Renal cortex interstitium (tissue), 11 donors: ENCODE results near the gene MZT2B. TPM values are rescaled to one million over a fixed set of nuclear protein-coding genes. Genes with fewer than 3 reads are reported as not detected.
"Not testable (repeated sequence)": the region's sequence is repeated elsewhere in the genome, so short reads cannot be mapped to it uniquely, and the experiment has no call there.

ENCODE experiments used
- DNase-seq, 11 donors: peaks; one replicate each; pipeline ENCODE4 v3.0.0-alpha.2; 2013; ENCODE audit warnings: low read depth in 9 of 11, low spot score in 4 of 11; ENCODE audit errors: extremely low read depth in 1 of 11
- polyA plus RNA-seq, 3 donors: library from polyadenylated mRNA; unstranded; fragments of 120-200 nt; gene quantifications; one replicate each; pipeline ENCODE4 v1.2.1, GENCODE V29; 2013; ENCODE audit not compliant: insufficient read length in 3 of 3

The MZT2B gene
- polyA plus RNA-seq, 3 donors, result 64.8 to 166 (median 158) TPM

- no peak for DNase-seq
Measured at GRCh38 chr2:130187268-130187667, 5.2 kb downstream of the MZT2B start.

DNA sequence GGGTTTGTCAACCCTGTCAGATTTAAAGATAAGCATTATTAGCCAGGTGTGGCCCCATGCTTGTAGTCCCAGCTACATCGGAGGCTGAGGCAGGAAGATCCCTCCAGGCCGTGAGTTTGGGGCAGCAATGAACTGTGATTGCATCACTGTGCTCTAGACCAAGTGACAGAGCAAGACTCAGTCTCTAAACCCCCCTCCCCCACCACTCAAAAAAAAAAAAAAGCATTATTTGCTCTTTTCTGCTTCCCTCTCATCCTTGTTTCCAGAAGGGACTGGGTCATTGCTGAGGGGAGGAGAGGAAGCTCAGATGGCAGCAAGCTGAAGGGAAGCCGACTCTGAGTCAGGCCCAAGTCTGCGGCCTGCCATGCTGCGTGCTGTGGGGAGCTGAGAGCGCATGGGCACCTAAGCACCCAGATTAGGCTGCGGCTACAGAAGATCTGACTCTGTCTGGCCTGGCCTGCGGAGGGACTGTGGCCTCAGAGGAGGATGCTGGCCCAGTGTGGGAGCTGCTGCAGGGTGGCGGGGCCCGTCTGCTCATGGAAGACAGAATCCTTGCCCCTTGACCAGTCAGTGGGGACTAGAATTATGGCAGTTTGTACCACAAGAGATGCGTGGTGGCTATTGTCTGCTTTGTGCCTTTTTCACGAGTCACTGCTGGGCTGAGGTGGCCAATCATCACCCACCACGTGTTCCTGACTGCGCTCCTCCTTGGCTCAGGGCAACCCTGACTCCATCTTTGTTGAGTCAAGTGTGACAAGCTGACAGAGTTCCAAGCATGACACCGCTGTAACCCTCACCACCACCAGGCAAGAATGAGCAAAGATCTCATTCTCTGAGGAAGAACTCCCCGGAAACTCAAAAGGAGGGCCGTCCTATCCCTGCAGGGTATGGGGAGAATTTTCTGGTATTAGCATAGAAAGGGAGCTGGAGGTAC is 6.1 kb downstream of the MZT2B start:
- not testable (repeated sequence) for DNase-seq

GRCh38 chr2:130188958-130189357 is 6.9 kb downstream of the MZT2B start:
- DNase-seq, result not testable (repeated sequence)

DNA sequence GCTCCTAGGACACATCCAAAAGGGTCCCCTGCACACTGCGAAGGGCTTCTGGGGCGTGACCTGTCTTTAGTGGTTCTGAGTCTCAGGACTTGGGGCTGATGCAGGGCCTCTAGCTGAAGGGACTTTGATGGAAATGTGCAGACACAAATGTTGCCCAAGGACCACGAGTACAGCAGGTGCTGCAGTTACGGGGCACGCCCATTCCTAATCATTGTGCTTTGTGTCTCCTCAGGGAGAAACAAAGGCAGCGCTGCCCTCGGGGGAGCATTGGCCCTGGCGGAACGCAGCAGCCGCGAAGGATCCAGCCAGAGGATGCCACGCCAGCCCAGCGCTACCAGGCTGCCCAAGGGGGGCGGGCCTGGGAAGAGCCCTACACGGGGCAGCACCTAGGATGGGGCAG is 8.2 kb downstream of the MZT2B start:
- DNase-seq, result no peak

DNA sequence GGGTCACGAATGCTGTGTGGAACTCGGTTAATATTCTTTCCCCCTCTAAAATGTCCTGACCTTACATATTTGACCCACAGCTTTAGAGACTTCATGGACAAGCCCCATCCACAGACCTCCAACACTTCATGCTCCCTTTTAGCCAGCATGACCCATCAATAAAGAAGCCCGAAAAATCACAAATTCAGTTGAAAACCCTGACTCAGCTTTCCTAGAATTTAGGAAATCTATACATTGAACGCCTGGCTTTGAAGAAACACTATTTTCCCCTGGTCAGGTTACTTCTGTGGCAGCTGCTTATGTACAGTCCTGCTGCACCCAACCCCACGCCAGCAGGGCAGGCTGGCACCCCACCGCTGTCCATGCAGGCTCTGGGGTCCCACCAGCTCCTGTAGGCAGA is 9.3 kb downstream of the MZT2B start:
- not testable (repeated sequence) for DNase-seq

GRCh38 chr2:130192451-130192850 is 10.4 kb downstream of the MZT2B start:
- not testable (repeated sequence) for DNase-seq

DNA sequence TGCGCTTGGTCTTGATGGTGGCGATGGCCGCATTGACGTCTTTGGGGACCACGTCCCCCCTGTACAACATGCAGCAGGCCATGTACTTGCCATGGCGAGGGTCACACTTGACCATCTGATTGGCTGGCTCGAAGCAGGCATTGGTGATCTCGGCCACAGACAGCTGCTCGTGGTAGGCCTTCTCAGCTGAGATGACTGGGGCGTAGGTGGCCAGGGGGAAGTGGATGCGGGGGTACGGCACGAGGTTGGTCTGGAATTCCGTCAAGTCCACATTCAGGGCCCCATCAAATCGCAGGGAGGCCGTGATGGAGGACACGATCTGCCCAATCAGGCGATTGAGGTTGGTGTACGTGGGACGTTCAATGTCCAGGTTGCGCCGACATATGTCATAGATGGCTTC is 11.8 kb downstream of the MZT2B start:
- not testable (repeated sequence) for DNase-seq

GRCh38 chr2:130195089-130195635 is 13.1 kb downstream of the MZT2B start:
- not testable (repeated sequence) for DNase-seq

- DNase-seq, result not testable (repeated sequence)
Measured at GRCh38 chr2:130196052-130196451, 14.0 kb downstream of the MZT2B start.

DNA sequence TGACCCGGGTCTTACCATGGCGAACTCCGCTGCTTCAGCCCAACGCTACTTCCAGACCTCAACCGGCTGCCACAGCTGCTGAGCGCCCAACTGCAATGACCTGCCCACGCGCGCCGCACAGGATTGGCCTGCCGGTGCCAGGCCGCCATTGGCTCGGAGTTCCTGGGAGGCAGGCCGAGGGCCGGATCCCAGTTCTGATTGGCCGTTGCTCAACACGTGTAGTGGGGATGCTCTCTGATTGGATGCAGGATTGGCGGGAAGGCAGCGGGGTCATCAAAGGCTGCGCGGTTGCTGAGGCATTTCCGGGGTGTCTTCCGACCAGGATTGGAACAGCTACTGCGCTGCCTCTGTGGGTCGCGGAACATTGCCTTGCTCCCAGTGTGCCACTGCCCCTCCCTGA is 16.3 kb downstream of the MZT2B start, which contains the start of gene TUBA3E:
Gene TUBA3E, minus strand, starts transcription at position 97 of the 400 bp plus-strand sequence. Its CDS starts 79 bp downstream, at position 18.
- no peak for DNase-seq

GRCh38 chr2:130202518-130202917 is 20.5 kb downstream of the MZT2B start:
- not testable (repeated sequence) for DNase-seq

- not testable (repeated sequence) for DNase-seq
Measured at GRCh38 chr2:130203150-130203549, 21.1 kb downstream of the MZT2B start.

DNA sequence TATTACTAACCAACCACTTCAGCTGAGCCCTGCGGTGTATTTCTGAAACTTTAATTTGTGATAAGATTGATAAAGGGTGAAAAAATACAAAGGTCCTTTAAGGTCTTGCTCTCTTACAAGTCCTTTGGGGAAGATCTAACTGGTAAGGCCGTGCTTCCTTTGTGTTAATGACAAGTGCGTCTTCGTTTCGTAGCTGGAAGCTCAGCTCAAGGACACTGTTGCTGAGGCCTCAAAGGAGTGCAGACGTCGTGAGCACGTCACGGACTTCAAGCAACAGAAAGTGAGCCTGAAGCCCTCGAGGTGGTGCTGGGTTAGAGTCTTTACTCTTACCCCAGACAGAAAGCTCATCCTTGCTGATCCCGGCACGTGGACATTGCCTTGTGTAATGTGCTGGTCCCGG is 25.0 kb downstream of the MZT2B start:
- DNase-seq, result not testable (repeated sequence)

DNA sequence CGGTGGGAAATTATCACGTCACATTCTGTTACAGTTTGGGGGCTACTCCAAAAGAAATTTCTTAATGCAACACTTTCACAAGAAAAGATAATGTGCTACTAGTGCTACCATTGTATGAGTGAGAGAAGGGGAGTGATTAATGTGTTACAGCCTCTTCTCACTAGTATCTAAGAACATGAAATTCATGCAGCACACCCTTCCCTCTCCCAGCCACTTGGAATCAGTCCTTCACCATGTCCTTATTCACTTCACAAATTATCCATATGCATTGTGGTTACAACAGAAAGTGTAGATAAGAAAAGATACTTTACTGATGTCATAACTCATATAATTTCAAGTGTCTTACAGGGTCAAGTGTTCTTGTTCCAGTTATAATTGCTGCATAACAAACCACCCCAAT is 37.1 kb downstream of the MZT2B start:
- not testable (repeated sequence) for DNase-seq

DNA sequence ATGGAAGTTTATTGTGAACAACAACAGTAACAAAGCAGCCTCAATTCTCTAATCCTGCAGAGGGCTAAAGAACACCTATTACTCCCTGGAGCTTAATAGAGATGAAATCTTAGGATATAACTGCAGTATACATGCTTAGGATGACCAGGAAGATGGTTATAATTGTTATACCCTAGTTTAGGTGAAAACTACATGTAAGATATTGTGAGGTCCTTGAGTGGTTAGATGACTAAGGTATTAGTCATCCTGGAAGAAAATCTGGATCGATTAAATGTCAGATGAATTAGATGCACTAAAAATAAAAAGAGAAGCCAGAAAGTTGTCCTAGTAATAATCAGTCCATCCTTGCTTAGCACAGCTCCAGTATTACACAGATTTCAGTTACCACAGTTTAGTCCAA is 38.4 kb downstream of the MZT2B start:
- DNase-seq, result not testable (repeated sequence)

- not testable (repeated sequence) for DNase-seq
Measured at GRCh38 chr2:130222523-130222922, 40.5 kb downstream of the MZT2B start.

DNA sequence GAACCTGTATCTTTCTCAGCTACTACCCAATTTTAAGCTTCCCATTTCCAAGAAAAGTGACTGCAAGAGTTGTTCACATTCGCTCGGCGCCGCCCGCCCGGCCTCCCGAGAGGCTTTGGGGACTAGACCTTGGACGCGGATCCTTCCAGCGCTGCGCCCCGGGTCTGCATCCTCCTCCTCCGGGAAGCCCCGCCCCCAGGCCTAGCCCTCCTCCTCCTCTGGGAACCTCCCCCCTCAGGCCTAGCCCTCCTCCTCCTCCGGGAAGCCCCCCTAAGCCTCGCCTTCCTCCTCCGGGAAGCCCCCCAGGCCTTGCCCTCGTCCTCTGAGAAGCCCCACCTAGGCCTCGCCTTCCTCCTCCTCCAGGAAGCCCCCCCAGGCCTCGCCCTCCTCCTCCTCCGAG is 45.9 kb downstream of the MZT2B start:
- DNase-seq, result not testable (repeated sequence)

DNA sequence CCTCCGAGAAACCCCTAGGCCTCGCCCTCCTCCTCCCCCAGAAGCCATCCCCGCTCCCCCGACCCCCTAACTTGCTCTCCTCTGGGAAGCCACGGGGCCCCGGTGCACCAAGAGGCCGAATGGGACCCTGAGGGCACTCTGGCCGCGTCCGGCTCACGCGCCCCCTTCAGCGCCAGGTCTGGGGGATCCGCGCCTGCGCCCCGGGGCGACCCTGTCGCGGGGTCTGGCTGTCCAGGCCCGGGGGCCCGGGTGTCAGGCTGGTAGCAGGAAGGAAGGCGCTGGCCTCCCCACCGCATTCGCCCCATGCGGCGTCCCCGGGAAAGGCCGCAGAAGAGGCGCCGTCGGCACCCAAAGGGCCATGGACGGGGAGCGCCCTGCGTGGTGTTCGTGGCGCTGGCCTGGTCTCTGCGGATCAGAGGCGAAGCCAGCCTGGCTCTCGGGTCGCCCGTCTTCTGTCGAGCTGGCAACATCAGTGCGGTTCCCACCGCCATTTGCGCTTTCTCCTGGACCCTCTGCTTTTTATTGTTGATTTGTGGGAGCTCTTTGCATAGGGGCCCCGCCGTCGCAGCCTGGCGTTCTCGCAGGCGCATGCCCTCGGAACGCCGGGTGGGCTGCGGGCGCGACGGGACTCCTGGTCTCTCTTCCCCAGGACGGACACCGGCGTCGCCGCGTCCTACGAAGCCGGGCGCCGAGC is 46.6 kb downstream of the MZT2B start:
- not testable (repeated sequence) for DNase-seq

- peak in 2 of 11 donors; percentile 7 to 26 for DNase-seq
Measured at GRCh38 chr2:130229161-130229510, 47.1 kb downstream of the MZT2B start.

- not testable (repeated sequence) for DNase-seq
Measured at GRCh38 chr2:130230376-130230775, 48.3 kb downstream of the MZT2B start.
